AG08395 (cell line): ENCODE results near the gene ZFYVE26.

Experiments used
- DNase-seq: peaks from one replicate; pipeline ENCODE4 v3.0.0; 2012; ENCODE audit warnings: mixed read lengths, low spot score

The ZFYVE26 gene

GRCh38 chr14:67815573-67816225, 691 bp downstream of the ZFYVE26 start:
- peak; percentile 30 for DNase-seq

DNA sequence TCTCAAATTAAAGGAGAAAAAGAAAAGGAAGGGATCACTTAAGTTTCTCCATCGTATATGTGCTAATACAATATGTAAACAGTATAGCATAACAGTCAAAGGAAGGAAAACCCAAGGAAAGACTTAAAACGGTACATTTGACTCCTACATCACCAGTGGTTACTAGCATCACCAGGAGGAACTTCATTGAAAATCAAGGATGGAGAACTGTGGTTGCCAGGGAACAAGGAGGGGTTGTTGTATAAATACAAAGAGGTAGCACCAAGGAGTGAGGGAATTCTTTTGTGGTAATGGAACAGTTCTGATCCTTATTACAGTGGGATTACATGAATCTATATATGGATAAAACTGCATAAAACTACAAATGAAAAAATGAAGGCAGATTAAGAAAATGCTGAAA, 1.6 kb downstream of the ZFYVE26 start:
- no peak for DNase-seq

- DNase-seq: peak; percentile 56
These were observed 10.1 kb downstream of the ZFYVE26 start for GRCh38 chr14:67806246-67806645.

GRCh38 chr14:67800743-67801142, 15.6 kb downstream of the ZFYVE26 start:
- DNase-seq: no peak

DNA sequence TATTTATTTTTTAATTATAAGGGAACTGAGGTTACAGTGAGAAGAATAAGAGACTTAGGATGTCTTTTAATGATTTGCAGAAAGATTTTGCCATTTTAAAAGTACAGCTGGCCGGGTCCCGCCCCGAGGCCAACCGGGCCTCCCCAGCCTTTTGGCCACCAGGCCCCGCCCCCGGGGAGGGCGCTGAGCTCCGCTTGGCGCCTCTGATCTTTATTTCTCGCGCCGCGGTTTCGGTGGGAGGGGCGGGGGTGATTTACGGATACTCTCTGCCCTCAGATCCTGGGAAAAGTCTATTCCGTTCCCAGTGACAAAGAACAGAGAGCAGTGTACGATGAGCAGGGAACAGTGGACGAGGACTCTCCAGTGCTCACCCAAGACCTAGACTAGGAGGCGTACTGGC, 17.7 kb downstream of the ZFYVE26 start:
- no peak for DNase-seq

- DNase-seq: no peak
These were observed 28.7 kb downstream of the ZFYVE26 start for GRCh38 chr14:67787673-67788072.

DNA sequence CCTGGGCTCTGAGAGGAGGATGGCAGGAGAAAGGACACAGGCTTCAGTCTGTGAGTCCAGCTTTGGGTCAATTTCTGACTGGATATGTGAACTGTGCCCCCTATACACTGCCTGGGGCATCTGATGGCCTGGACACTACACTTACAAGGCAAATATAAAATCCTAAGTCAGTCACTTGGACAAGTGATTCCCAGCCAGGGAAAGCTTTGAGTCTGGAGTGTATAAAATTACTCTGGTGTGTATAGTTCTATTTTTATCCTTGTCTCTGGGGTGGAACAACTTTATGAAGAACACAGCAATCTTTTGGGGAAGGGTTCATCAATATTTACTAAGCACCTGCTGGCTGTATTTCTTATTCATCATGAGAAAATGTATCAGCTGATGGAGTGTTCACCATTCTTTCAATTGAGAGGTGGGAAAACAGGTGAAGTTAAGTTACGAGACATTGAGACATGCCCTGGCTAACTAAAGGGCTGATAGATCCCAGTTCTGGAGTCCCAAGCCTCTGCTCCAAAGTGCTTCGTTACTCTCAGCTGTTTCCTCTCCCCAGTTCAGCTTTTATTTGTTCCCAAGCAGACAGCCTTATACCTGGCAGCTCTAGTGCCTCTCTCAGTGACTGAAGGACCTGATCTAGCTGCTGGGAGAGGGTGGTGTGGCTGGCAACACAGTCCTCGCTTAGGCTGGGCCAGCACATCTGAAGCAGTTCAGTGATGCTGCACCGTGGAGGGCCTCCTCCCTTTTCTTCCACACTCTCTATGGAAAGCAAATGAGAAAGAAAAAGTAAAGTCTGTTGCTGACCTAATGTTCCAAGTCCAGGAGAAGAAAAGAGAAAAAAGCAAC, 30.9 kb downstream of the ZFYVE26 start:
- DNase-seq: no peak

- DNase-seq: no peak
These were observed 32.1 kb downstream of the ZFYVE26 start for GRCh38 chr14:67784244-67784823.

- DNase-seq: no peak
These were observed 34.3 kb downstream of the ZFYVE26 start for GRCh38 chr14:67782090-67782489.

DNA sequence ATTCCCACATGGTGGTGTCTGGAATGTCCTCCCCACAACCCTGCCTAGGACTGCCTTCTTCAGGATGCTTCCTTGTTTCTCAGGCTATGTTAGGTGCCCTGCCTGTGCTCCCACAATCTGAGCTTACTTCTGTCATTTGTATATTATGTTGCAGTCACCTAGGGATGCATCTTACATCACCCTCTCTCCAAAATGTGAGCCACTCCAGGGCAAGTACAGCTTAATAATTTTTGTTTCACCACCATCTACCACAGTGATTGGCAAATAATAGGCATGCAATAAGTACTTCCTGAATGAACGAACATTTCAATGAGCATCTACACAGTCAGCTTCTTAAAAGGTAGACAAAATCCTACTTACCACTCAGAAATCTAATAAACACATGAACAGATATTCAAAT, 37.6 kb downstream of the ZFYVE26 start:
- DNase-seq: no peak

DNA sequence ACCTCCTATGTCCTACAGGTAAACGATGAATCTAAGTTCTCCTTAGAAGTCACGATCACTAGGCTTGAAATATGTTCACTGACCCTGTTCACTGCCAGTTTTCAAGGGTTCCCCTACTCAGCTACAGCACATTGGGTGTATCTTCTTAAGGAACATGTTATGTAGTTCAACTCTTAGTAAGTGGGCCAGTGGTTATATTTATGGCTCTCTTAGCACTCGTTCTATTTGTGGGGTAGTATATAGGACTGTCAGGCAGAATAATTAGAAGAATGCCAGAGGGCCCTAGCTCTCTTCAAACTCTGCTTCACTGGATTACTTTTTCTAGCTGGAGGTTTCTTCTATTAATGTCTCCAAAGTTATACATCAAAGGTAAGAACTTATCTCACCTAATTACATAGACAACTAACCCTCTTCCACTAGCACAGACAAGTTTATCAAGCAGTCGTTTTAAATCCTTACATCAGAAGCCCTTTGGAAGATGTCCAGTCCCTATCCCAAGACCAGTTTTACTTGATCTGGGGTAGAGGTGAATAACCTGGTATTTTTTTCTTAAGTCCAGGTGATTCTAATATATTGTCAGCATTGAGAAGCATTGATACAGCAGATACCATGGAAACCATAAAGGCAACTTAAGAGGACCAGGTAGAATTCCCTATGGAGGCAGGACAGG, 39.6 kb downstream of the ZFYVE26 start:
- DNase-seq: no peak

DNA sequence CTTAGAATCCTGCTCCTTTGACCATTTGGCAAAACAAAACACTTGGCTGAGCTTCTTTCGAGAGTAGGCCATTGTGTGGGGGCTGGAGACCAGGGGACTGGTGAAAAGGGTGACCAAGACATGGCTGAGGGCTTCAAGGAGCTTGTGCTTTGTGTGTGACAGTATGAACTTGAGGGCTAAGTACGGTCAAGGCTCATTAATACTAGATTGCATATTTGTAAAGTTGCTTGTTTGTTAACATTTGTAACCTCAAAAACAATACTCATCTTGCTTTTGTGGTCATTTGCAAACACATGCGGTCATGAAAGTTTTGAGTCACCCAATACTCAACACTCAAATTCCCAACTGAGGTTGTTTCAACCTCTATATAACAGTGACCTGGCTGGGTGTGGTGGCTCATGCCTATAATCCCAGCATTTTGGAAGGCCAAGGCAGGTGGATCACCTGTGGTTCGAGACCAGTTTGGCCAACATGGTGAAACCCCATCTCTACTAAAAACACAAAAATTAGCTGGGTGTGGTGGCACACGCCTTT, 42.5 kb downstream of the ZFYVE26 start:
- no peak for DNase-seq

DNA sequence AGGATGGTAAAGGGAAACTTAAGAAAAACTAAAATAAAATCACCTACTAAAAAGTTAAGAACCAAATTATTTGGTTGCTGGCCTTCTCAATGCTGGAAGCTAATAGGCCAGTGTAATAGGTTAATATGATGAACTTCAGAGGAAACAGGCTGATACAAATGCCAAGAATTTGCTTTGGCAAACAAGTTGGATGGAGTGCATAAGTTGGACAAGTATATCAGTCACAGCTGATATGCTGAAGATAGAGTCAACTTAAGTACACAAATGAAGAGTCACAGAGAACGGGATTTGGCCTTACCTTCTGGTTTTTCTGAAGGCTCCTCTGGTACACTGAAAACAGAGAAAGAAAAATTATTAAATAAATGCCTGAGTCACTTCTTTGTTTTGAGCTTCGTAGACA, 48.2 kb downstream of the ZFYVE26 start:
- no peak for DNase-seq

GRCh38 chr14:67766035-67766680, 50.2 kb downstream of the ZFYVE26 start:
- no peak for DNase-seq

DNA sequence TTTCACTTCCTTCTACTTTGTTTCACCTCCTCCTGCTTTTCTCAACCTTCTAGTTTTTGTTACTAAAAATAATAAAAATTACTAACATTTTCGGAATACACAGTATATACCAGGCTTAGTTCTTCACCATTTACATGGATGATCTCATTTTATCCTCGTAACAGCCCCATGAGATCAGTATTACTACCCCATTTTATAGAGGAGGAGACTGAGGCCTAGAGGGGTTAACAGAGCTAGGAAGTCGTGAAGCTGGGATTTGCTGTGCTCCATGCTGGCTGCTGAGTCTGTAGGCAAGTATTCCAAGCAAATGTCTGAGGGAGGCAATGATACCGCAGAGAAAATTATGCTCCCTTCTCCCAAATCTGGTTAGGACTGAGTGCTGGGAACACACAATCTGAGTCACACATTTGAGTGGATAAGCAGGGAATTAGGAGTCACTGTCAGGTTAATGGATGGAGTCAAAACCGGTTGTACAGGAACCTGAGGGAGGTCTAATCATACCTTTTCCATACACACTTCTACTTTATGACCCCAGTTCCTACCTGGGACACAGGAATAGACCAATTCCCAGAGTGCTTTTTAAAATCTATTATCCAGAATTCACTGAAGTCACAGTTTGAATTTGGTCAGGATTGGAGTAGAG, 51.1 kb downstream of the ZFYVE26 start:
- DNase-seq: no peak

- DNase-seq: no peak
These were observed 51.9 kb downstream of the ZFYVE26 start for GRCh38 chr14:67764496-67764895.

DNA sequence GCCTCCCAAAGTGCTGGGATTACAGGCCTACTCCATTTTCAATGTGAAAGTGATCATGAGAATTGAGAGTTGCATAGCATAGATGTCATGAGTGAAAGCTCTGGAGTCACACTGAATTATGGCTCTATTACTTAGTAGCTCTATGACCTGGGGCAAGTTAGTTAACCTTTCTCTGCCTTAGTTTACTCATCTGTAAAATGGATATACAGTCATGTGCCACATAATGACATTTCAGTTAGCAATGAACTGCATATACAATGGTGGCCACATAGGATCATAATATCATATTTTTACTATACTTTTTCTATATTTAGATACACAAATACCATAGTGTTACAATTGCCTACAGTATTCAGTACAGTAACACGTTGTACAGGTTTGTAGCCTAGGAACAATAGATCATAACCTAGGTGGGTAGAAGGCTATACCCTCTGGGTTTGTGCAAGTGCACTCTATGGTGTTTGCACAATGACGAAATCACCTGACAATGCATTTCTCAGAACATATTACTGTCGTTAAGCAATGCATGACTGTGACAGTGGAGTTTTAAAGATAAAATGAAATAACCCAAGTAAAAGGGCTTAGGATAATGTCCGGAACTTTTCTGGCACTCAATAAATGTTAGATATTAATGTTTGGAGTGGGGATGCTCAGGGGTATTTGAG, 53.1 kb downstream of the ZFYVE26 start:
- no peak for DNase-seq

- DNase-seq: no peak
These were observed 54.3 kb downstream of the ZFYVE26 start for GRCh38 chr14:67762051-67762450.

GRCh38 chr14:67759916-67760315, 56.5 kb downstream of the ZFYVE26 start:
- DNase-seq: no peak

DNA sequence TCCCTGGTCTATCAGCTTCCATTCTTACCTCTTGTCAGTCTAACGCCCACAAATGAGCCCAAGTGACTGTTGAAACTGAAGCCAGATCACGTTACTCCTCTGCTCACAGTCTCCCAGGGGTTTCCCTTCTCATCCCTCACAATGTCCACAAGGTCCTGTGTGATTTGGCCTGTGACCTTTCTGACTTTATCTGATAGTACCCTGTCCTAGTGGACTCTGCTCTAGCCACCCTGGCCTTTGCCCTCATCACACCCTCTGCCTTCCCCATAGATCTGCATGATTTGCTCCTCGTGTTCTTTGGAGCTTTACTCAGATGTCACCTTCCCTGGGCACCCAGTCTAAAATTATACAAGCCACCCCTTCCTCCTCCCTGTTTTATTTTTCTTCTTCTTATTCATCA, 59.2 kb downstream of the ZFYVE26 start:
- no peak for DNase-seq

GRCh38 chr14:67756496-67756895, 59.9 kb downstream of the ZFYVE26 start:
- no peak for DNase-seq
